HUDEP-2 (cell line): Measurements from ENCODE around the gene FAM83C.
"Not testable (repeated sequence)": the region's sequence is repeated elsewhere in the genome, so short reads cannot be mapped to it uniquely, and the experiment has no call there.

Source experiments
- DNase-seq, 76 experiments: peaks; one replicate each; lab custom pipeline; 2025; ENCODE audit not compliant: unreplicated experiment in 76 of 76; lab: John Stamatoyannopoulos, UW

Gene FAM83C

GRCh38 chr20:35271073-35271882, 20.9 kb downstream of the FAM83C start:
- DNase-seq = peak in 2 of 76 experiments; percentile 12 to 31

- no peak for DNase-seq
Measured at GRCh38 chr20:35270021-35270902, 22.0 kb downstream of the FAM83C start.

GRCh38 chr20:35269055-35269781, 23.0 kb downstream of the FAM83C start:
- peak in 52 of 76 experiments; percentile 4 to 74 (median 36) for DNase-seq

GRCh38 chr20:35267092-35267491, 25.1 kb downstream of the FAM83C start:
- no peak for DNase-seq

DNA sequence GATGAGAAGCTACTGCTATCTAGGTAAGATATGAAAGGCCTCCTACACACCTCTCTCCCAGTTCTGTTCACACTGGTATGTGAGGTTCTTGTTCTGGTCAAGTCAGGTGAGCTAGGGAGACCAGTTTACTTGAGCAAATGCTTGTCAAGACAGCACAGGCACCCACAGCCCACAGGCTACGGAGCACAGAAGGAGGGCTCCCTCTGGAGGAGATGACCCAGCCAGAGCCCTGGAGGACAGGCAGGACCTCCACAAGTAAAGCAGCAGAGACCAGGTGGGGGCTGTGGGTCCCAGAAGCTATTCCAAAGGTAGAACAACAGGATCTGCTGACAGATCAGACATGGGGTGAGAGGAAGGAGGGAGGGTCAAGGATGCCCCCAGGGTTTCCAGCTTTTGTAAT, 27.5 kb downstream of the FAM83C start:
- DNase-seq = peak in 15 of 76 experiments; percentile 5 to 26 (median 13)

GRCh38 chr20:35263532-35264341, 28.5 kb downstream of the FAM83C start:
- DNase-seq = no peak

DNA sequence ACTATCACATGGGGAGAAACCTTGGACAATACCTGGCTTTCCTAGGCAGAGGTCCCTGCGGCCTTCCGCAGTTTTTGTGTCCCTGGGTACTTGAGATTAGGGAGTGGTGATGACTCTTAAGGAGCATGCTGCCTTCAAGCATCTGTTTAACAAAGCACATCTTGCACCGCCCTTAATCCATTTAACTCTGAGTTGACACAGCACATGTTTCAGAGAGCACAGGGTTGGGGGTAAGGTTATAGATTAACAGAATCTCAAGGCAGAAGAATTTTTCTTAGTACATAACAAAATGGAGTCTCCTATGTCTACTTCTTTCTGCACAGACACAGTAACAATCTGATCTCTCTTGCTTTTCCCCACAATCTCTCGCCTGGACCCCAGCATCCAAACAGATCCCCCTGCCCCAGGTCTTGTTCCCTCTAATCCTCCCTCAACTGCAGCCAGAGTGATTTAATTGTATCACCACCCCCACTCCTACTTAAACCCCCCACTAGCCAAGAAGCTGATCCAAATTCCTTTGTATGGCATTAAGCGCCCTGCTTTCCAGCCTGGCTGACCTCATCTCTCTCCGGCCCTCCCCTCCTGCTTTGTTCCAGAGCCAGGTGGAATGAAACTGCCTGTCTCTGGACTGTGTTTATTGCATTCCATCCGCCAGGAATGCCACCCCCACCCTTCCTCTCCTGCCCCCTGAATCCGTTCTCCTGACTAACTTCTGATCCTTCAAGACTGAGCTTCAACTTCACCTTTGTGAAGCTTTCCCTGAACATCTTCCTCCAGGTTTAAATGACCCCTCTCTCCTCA, 29.3 kb downstream of the FAM83C start:
- DNase-seq = not testable (repeated sequence)

- not testable (repeated sequence) for DNase-seq
Measured at GRCh38 chr20:35262321-35262720, 29.9 kb downstream of the FAM83C start.

DNA sequence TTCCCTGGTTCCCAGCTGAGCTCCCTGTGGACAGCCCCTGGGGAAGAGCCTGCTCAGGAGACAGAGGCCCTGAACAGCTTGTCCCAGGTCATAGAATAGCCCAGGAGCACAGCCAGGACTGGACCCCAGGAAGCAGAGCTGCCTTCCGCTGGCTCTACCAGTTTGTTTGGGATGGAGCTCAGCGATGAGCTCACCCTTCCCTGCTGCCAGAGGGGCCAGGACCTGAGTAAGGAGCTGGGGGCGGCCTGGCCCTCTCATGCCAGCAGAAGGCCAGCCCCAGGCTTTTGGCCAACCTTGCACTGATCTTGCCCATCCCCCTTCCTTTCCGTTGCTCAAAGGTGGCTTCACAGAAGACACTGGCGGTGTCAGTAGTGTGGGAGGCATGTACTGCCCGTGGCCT, 31.8 kb downstream of the FAM83C start:
- DNase-seq = no peak

DNA sequence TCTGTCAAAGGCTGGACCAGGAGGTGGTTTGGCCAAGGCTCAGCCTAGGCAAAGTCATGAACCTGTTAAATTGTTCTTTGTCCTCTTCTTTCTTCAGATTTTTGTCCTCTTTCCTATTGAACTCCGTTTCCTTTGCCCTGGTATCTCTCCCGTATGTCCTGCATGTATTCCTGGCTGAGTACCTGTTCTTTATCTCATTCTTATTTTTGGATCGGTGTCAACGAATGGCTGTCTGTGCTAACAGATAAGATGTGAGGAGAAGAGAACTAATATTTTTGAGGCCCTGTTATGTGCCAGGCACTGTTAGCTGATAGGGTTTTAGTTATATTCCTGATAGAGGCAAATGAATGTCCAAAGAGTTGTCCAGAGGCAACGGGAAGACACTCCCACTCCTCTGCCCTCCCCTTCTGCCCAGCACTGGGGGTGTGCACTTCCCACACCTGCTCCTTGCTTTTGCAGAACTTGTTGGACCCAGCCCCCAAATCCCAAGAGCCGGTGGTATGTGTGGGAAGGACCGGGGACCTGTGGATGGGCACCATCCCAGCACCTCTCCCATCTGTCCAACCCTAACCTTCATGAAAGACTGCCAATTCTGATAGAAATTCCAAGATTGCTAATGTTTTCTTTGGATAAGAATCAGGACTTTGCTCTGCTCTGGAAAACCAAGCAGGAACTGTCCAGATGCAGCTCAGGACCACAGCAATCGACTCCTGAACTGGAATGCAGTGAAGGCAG, 34.9 kb downstream of the FAM83C start:
- peak in 4 of 76 experiments; percentile 10 to 39 (median 24) for DNase-seq

DNA sequence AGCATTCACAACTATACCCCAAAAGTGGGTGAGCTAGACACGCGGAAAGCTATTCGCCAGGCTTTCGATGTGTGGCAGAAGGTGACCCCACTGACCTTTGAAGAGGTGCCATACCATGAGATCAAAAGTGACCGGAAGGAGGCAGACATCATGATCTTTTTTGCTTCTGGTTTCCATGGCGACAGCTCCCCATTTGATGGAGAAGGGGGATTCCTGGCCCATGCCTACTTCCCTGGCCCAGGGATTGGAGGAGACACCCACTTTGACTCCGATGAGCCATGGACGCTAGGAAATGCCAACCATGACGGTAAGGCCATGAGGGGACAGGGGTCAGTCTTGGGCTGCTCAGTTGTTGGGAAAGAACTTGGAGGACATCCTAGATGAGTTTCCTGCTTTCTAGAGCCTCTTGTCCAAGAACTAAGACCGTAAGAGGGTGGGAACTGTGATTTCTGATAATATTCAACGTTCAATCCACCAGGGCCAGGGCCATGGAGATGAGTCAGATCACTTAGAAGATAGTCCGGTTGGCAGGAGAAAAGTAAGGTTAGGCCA, 37.7 kb downstream of the FAM83C start:
- DNase-seq = no peak

DNA sequence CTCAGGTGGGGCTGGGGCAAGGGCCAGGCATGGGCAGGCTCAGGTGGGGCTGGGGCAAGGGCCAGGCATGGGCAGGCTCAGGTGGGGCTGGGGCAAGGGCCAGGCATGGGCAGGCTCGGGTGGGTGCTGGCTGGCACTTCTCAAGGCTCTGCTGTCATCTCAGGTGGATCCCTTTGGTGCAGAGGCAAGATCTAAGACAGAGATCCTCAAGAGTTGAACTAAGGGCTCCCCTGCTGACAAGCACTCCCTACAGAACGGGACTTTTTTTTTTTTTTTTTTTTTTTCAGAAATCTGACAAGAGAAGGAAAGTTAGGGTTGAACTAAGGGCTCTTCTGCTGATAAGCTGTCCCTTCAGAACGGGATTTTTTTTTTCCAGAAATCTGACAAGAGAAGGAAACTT, 39.2 kb downstream of the FAM83C start:
- no peak for DNase-seq

DNA sequence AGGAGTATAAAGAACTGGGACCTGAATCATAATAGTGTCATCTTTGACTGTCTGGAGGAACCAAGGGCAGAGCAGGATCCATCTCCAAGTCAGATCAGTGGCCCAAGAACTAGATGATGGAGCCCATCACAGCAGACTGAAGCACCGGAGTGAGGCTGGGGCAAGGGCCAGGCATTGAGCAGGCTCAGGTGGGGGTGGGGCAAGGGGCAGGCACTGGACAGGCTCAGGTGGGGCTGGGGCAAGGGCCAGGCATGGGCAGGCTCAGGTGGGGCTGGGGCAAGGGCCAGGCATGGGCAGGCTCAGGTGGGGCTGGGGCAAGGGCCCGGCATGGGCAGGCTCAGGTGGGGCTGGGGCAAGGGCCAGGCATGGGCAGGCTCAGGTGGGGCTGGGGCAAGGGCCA, 39.6 kb downstream of the FAM83C start:
- not testable (repeated sequence) for DNase-seq

GRCh38 chr20:35252037-35252461, 40.2 kb downstream of the FAM83C start:
- no peak for DNase-seq

- no peak for DNase-seq
Measured at GRCh38 chr20:35251613-35251940, 40.6 kb downstream of the FAM83C start.

DNA sequence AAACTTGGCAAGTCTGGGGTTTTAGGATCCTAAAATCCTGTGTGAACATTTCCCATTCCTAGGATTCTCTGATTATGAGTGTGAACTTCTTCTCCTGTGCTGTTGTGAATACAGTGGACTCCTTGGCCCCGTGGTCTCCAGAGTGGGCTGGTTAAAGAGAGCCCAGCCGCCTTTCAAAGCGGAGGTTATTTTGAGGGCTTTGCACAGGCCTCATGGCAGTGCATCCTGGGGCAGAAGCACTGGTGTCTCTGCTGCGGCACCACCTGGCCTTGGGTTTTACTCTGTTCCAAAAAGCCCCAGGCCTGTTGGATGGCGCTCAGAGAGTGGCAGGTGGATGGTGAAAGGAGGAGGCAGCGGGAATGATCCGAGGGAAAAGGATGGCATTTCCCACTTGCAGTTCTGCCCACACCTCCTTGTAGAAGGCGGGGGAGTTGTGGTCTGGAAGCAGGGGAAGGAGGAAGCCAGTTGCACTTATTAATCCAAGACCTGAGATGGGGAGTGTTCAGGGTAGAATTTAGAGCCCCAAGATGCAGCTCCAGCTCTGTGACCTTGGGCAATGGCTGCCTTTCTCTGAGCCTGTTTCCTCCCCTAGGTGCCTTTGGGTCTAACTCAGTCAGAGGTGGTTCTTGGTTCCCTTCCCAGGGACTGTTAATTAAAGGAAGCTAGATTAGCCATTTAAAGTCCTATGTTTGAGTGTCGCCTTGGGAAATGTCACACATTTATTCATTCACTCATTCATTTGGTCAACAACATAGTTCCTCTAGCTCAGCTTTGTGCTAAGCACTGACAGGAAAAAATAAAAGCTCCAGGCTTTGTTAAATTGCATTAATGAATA, 43.4 kb downstream of the FAM83C start:
- DNase-seq = no peak

DNA sequence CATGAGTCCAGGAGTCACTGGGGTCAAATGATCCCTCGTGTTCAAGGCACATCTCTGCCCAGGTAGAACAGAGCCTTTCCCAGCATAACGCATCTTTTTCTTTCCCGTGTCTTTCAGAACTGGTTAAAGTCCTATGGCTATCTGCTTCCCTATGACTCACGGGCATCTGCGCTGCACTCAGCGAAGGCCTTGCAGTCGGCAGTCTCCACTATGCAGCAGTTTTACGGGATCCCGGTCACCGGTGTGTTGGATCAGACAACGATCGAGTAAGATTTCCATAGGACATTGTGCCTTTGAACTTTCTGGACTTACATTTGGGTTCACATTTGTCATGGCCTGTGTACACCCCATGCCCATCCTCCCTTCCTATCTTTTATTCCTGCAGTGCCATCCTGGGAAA, 45.5 kb downstream of the FAM83C start:
- no peak for DNase-seq

DNA sequence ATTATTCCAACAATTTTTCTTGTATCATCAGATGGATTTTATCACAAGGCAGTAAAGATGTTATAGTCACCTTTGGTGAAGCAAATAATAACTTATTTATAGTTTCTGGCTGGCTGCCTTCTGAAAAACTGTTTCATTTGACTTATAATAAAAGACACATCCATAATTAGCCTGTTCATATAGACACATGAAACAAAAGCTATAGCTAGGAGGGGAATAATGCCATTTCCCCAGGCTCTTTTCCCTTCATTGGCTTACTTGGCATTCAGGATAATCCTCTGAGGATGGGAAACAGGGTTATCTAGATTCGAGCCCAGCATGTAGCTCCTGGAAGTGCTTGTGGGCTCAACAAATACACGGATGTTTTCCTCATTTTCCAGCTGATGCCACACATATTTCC, 48.2 kb downstream of the FAM83C start:
- DNase-seq = no peak
